H9 (cell line): ENCODE data around the gene PHLDB1. TPM values are rescaled to one million over a fixed set of nuclear protein-coding genes. Genes with fewer than 3 reads are reported as not detected.

Experiments
- DNase-seq: peaks from one replicate; pipeline ENCODE4 v3.0.0-alpha.2; 2017
- H2AFZ ChIP-seq: one replicate; pipeline ENCODE4 v1.6.1; 2013; ENCODE audit warnings: mild to moderate bottlenecking, low read length, control low read depth, moderate library complexity
- H2AK5ac ChIP-seq: 2 replicates; pipeline ENCODE4 v1.6.1; 2013; ENCODE audit warnings: low read length, control low read depth, mixed read lengths; ENCODE audit not compliant: insufficient read length
- H2BK120ac ChIP-seq: one replicate; pipeline ENCODE4 v1.6.1; 2013; ENCODE audit warnings: low read depth, mild to moderate bottlenecking, low read length, control low read depth, inconsistent platforms; ENCODE audit not compliant: poor library complexity, severe bottlenecking
- H2BK12ac ChIP-seq: 2 replicates; pipeline ENCODE4 v1.6.1; 2013; ENCODE audit warnings: low read length, control low read depth, mixed read lengths, low read depth; ENCODE audit not compliant: insufficient read length
- H2BK15ac ChIP-seq: 2 replicates; pipeline ENCODE4 v1.6.1; 2013; ENCODE audit warnings: low read depth, low read length, control low read depth
- H2BK20ac ChIP-seq: one replicate; pipeline ENCODE4 v1.6.1; 2013; ENCODE audit warnings: low read depth, mild to moderate bottlenecking, low read length, control low read depth, inconsistent platforms; ENCODE audit not compliant: poor library complexity, severe bottlenecking
- H2BK5ac ChIP-seq: 2 replicates; pipeline ENCODE4 v1.6.1; 2013; ENCODE audit warnings: low read length, control low read depth, mixed read lengths; ENCODE audit not compliant: insufficient read length
- H3K14ac ChIP-seq: 2 replicates; pipeline ENCODE4 v1.6.1; 2013; ENCODE audit warnings: low read length, control low read depth; ENCODE audit not compliant: insufficient read depth
- H3K18ac ChIP-seq: 2 replicates; pipeline ENCODE4 v1.6.1; 2013; ENCODE audit warnings: low read depth, mild to moderate bottlenecking, mixed read lengths, low read length, control low read depth; ENCODE audit not compliant: insufficient read length
- H3K23ac ChIP-seq: 2 replicates; pipeline ENCODE4 v1.6.1; 2013; ENCODE audit warnings: low read length, control low read depth, mixed read lengths, low read depth; ENCODE audit not compliant: insufficient read length
- H3K23me2 ChIP-seq: 2 replicates; pipeline ENCODE4 v1.6.1; 2013; ENCODE audit warnings: low read depth, mild to moderate bottlenecking, mixed read lengths, low read length, control low read depth; ENCODE audit not compliant: insufficient read length, poor library complexity, severe bottlenecking
- H3K27ac ChIP-seq: 2 replicates; pipeline ENCODE4 v1.5.1; 2013; ENCODE audit warnings: low read length, control low read depth, mixed read lengths, low read depth; ENCODE audit not compliant: insufficient read length
- H3K27me3 ChIP-seq: 2 replicates; pipeline ENCODE4 v1.6.1; 2013; ENCODE audit warnings: low read length, control low read depth, inconsistent platforms; ENCODE audit not compliant: insufficient read depth
- H3K4ac ChIP-seq: 2 replicates; pipeline ENCODE4 v1.6.1; 2013; ENCODE audit warnings: low read depth, mild to moderate bottlenecking, control low read depth, inconsistent platforms, low read length, moderate library complexity
- H3K4me1 ChIP-seq: 2 replicates; pipeline ENCODE4 v1.6.1; 2013; ENCODE audit warnings: low read length, control low read depth, inconsistent platforms; ENCODE audit not compliant: insufficient read depth
- H3K4me2 ChIP-seq: 2 replicates; pipeline ENCODE4 v1.6.1; 2013; ENCODE audit warnings: low read length, control low read depth, mixed read lengths; ENCODE audit not compliant: insufficient read length, insufficient read depth
- H3K56ac ChIP-seq: 2 replicates; pipeline ENCODE4 v1.6.1; 2013; ENCODE audit warnings: low read depth, mild to moderate bottlenecking, mixed read lengths, low read length, control low read depth; ENCODE audit not compliant: insufficient read length
- H3K79me1 ChIP-seq: 2 replicates; pipeline ENCODE4 v1.6.1; 2013; ENCODE audit warnings: low read depth, mild to moderate bottlenecking, moderate library complexity, low read length, control low read depth, inconsistent platforms; ENCODE audit not compliant: insufficient read depth, poor library complexity, severe bottlenecking
- H3K79me2 ChIP-seq: 2 replicates; pipeline ENCODE4 v1.6.1; 2013; ENCODE audit warnings: low read length, control low read depth, inconsistent platforms; ENCODE audit not compliant: insufficient read depth
- H3K9ac ChIP-seq: 2 replicates; pipeline ENCODE4 v1.6.1; 2013; ENCODE audit warnings: low read length, control low read depth, mixed read lengths; ENCODE audit not compliant: insufficient read length; ENCODE audit errors: extremely low read depth
- H3K9me3 ChIP-seq: one replicate; pipeline ENCODE4 v1.6.1; 2013; ENCODE audit warnings: low read depth, low read length, inconsistent platforms; ENCODE audit not compliant: control insufficient read depth
- H3T11ph ChIP-seq: one replicate; pipeline ENCODE4 v1.6.1; 2013; ENCODE audit warnings: mild to moderate bottlenecking, low read length, control low read depth, inconsistent platforms
- H4K20me1 ChIP-seq: one replicate; pipeline ENCODE4 v1.6.1; 2013; ENCODE audit not compliant: control insufficient read depth, insufficient read length, insufficient read depth
- H4K5ac ChIP-seq: 2 replicates; pipeline ENCODE4 v1.6.1; 2013; ENCODE audit warnings: low read depth, mild to moderate bottlenecking, mixed read lengths, low read length, control low read depth; ENCODE audit not compliant: insufficient read length
- H4K8ac ChIP-seq: replicated peaks from 2 replicates; pipeline ENCODE4 v1.6.1; 2013; ENCODE audit warnings: low read length, control low read depth, mixed read lengths, low read depth; ENCODE audit not compliant: insufficient read length
- H4K91ac ChIP-seq: 2 replicates; pipeline ENCODE4 v1.6.1; 2013; ENCODE audit warnings: low read depth, mild to moderate bottlenecking, moderate library complexity, mixed read lengths, low read length, control low read depth; ENCODE audit not compliant: insufficient read length
- H3K27ac Mint-ChIP-seq, 3 experiments: 2 replicates in 2 of 3; 3 replicates in 1 of 3; pipeline ENCODE4 v1.8.0; 2020 to 2021; ENCODE audit warnings: mixed read lengths in 3 of 3, mild to moderate bottlenecking in 1 of 3, moderate library complexity in 1 of 3
- H3K27me3 Mint-ChIP-seq: 2 replicates; pipeline ENCODE4 v1.8.0; 2021; ENCODE audit warnings: low read depth, mild to moderate bottlenecking, moderate library complexity, mixed read lengths
- H3K36me3 Mint-ChIP-seq, 3 experiments: 2 replicates in 2 of 3; 3 replicates in 1 of 3; pipeline ENCODE4 v1.8.0; 2020 to 2021; ENCODE audit warnings: low read depth in 3 of 3, mixed read lengths in 3 of 3; ENCODE audit not compliant: insufficient read depth in 1 of 3
- H3K4me1 Mint-ChIP-seq, 2 experiments: 2 replicates each; pipeline ENCODE4 v1.8.0; 2020; ENCODE audit warnings: mixed read lengths in 2 of 2
- H3K4me3 Mint-ChIP-seq, 2 experiments: 2 replicates in 1 of 2; 3 replicates in 1 of 2; pipeline ENCODE4 v1.8.0; 2020 to 2021; ENCODE audit warnings: mild to moderate bottlenecking in 2 of 2, mixed read lengths in 2 of 2, moderate library complexity in 1 of 2
- H3K9me3 Mint-ChIP-seq, 2 experiments: 2 replicates in 1 of 2; 3 replicates in 1 of 2; pipeline ENCODE4 v1.8.0; 2020; ENCODE audit warnings: mild to moderate bottlenecking in 2 of 2, mixed read lengths in 2 of 2, moderate library complexity in 1 of 2
- WGBS: extraction: QIAGEN DNeasy Blood & Tissue Kit; methylation state at CpG from one replicate; pipeline ENCODE4 v1.1.7; 2013; ENCODE audit warnings: missing lambda C conversion rate, low lambda C conversion rate, mixed read lengths; ENCODE audit not compliant: insufficient read length; ENCODE audit errors: extremely low coverage; 5-methylcytosine and 5-hydroxymethylcytosine counted together
- microRNA-seq: library from miRNA; unstranded; fragments of <30 nt; microRNA quantifications from one replicate; pipeline ENCODE4, GENCODE V29; 2020; ENCODE audit warnings: borderline microRNAs expressed
- total RNA-seq: library from RNA; stranded (reverse); gene quantifications from 2 replicates; pipeline ENCODE4 v1.2.1, GENCODE V29; 2021
- TF ChIP-seq, protein P1 (sequence below): fragments of 200-600 bp; sonication (generic); conservative IDR thresholded peaks from 3 replicates; pipeline ENCODE4 v1.8.0; 2021; ENCODE audit warnings: antibody characterized with exemption, mild to moderate bottlenecking

PHLDB1 gene
- total RNA-seq, 1 experiment from 2014 or later: 56.0 TPM

DNA sequence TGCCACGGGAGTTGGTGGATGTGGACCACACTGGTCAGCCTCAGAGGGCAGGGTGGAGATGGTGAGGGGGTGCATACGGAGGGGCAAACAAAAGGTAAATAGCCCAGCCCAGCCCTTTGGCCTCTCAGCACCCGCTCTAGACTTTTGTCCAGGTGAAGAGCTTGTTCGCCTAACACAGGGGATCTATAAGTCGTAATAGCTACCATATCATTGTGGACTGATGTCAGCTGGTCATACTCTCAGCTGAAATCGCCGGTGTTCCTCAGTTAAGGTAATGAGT lies 99.1 kb downstream of the PHLDB1 start:
- no peak overlapping the region for H2BK120ac ChIP-seq
- H3K4ac ChIP-seq: no peak overlapping the region
- no peak overlapping the region for H2BK20ac ChIP-seq
- H3K4me1 Mint-ChIP-seq: peaks cover 13 to 15% of the 10 kb centered on the region in 2 experiments
- no peaks in the 10 kb centered on the region for H3K23me2 ChIP-seq
- H3K4me1 ChIP-seq: no peaks in the 10 kb centered on the region; the same call in 1 of the 2 replicates
- no peak overlapping the region for H2AFZ ChIP-seq
- TF ChIP-seq, protein P1, sequence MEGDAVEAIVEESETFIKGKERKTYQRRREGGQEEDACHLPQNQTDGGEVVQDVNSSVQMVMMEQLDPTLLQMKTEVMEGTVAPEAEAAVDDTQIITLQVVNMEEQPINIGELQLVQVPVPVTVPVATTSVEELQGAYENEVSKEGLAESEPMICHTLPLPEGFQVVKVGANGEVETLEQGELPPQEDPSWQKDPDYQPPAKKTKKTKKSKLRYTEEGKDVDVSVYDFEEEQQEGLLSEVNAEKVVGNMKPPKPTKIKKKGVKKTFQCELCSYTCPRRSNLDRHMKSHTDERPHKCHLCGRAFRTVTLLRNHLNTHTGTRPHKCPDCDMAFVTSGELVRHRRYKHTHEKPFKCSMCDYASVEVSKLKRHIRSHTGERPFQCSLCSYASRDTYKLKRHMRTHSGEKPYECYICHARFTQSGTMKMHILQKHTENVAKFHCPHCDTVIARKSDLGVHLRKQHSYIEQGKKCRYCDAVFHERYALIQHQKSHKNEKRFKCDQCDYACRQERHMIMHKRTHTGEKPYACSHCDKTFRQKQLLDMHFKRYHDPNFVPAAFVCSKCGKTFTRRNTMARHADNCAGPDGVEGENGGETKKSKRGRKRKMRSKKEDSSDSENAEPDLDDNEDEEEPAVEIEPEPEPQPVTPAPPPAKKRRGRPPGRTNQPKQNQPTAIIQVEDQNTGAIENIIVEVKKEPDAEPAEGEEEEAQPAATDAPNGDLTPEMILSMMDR: no peak
- no peaks in the 10 kb centered on the region for H3K27me3 ChIP-seq
- no peak overlapping the region; the same call in 1 of the 2 replicates for H2BK15ac ChIP-seq
- H3K56ac ChIP-seq: no peak overlapping the region
- no peak overlapping the region for H3K27ac ChIP-seq
- H3K23ac ChIP-seq: no peak overlapping the region
- peaks cover 0 to 26% (median 7%) of the 10 kb centered on the region in 3 experiments; a peak in 5 of 7 replicates for H3K36me3 Mint-ChIP-seq
- H2BK5ac ChIP-seq: no peak overlapping the region
- H3K27ac Mint-ChIP-seq: no peak overlapping the region
- DNase-seq: no peak
- peaks cover 10 to 12% of the 10 kb centered on the region in 2 experiments for H3K9me3 Mint-ChIP-seq
- no peak overlapping the region for H3K9ac ChIP-seq
- WGBS: no CpG with 5 or more reads among the region's 7 CpGs
- no peak overlapping the region for H4K91ac ChIP-seq
- H2BK12ac ChIP-seq: no peak overlapping the region
- no peaks in the 10 kb centered on the region for H3K79me2 ChIP-seq
- no peak overlapping the region for H3T11ph ChIP-seq
- no peak overlapping the region for H3K18ac ChIP-seq
- no peak overlapping the region for H4K8ac ChIP-seq
- no peaks in the 10 kb centered on the region; the same call in 1 of the 2 replicates for H3K27me3 Mint-ChIP-seq
- no peak overlapping the region for H3K14ac ChIP-seq
- H4K20me1 ChIP-seq: no peaks in the 10 kb centered on the region
- H3K4me2 ChIP-seq: no peak overlapping the region
- no peak overlapping the region for H3K4me3 Mint-ChIP-seq
- H3K9me3 ChIP-seq: no peaks in the 10 kb centered on the region
- H2AK5ac ChIP-seq: no peak overlapping the region
- no peaks in the 10 kb centered on the region for H3K79me1 ChIP-seq
- H4K5ac ChIP-seq: no peak overlapping the region

Small RNA genes within 50 kb of the gene (microRNA-seq; reads per million reads assigned to microRNA genes)
- gene MIR6716: not detected

Other genes starting within 250 kb of the PHLDB1 start
- gene UBE4A, start 248.0 kb upstream of the PHLDB1 start, total RNA-seq: 33.0 and 33.7 TPM in 2 replicates
- gene ATP5MG, start 206.0 kb upstream of the PHLDB1 start, total RNA-seq: 253 and 254 TPM in 2 replicates
- gene KMT2A, start 171.1 kb upstream of the PHLDB1 start, total RNA-seq: 51.7 and 62.0 TPM in 2 replicates
- 1.6 TPM in 2 replicates for gene TTC36, start 80.1 kb upstream of the PHLDB1 start, total RNA-seq
- gene TMEM25, start 76.4 kb upstream of the PHLDB1 start, total RNA-seq: 24.5 and 26.2 TPM in 2 replicates
- gene IFT46, start 41.7 kb upstream of the PHLDB1 start, total RNA-seq: 10.3 and 11.5 TPM in 2 replicates
- 152 TPM in 2 replicates for gene ARCN1, start 35.2 kb upstream of the PHLDB1 start, total RNA-seq
- not detected in 2 replicates for gene TREH, start 72.0 kb downstream of the PHLDB1 start, total RNA-seq
- 221 and 222 TPM in 2 replicates for gene DDX6, start 183.5 kb downstream of the PHLDB1 start, total RNA-seq